ENCODE results near the gene GARNL3. TPM values are rescaled to one million over a fixed set of nuclear protein-coding genes. Genes with fewer than 3 reads are reported as not detected.

The GARNL3 gene
- total RNA-seq, 2 donors from 2014 or later: 34.2 to 34.4 TPM

- H3K27ac ChIP-seq: no peak overlapping the region
- H3K4me1 ChIP-seq (replicated peaks): no peaks in the 10 kb centered on the region
- intact Hi-C loops (cut with DNase I): loop anchor here (5.0 kb wide), 1 partner anchor 133 kb away; no protein-coding TSS in a partner anchor
- no peak overlapping the region for H3K4me3 ChIP-seq
- WGBS: 74% methylated on average over 3 of the region's 3 CpGs
- no peaks in the 10 kb centered on the region for H3K36me3 ChIP-seq
- H3K9me3 ChIP-seq: no peaks in the 10 kb centered on the region
- no peaks in the 10 kb centered on the region for H3K27me3 ChIP-seq (replicated peaks; ENCODE audit: insufficient read depth)
- TF ChIP-seq POLR2A (IDR thresholded peaks at IDR 0.05) (no peak), POLR2AphosphoS5 (IDR thresholded peaks at IDR 0.05) (no peak)
- TF ChIP-seq, protein P1, sequence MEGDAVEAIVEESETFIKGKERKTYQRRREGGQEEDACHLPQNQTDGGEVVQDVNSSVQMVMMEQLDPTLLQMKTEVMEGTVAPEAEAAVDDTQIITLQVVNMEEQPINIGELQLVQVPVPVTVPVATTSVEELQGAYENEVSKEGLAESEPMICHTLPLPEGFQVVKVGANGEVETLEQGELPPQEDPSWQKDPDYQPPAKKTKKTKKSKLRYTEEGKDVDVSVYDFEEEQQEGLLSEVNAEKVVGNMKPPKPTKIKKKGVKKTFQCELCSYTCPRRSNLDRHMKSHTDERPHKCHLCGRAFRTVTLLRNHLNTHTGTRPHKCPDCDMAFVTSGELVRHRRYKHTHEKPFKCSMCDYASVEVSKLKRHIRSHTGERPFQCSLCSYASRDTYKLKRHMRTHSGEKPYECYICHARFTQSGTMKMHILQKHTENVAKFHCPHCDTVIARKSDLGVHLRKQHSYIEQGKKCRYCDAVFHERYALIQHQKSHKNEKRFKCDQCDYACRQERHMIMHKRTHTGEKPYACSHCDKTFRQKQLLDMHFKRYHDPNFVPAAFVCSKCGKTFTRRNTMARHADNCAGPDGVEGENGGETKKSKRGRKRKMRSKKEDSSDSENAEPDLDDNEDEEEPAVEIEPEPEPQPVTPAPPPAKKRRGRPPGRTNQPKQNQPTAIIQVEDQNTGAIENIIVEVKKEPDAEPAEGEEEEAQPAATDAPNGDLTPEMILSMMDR (IDR thresholded peaks at IDR 0.05): no peak
- DNase-seq (ENCODE audit: low spot score): no peak
Observed at GRCh38 chr9:127345566-127345965, 81.0 kb downstream of the GARNL3 start.

- Histone ChIP-seq H3K27me3 (replicated peaks; ENCODE audit: insufficient read depth) (no peaks in the 10 kb centered on the region), H3K4me1 (replicated peaks) (no peaks in the 10 kb centered on the region), H3K27ac (no peak overlapping the region), H3K36me3 (no peaks in the 10 kb centered on the region), H3K4me3 (no peak overlapping the region), H3K9me3 (no peaks in the 10 kb centered on the region)
- TF ChIP-seq POLR2AphosphoS5 (IDR thresholded peaks at IDR 0.05) (no peak), POLR2A (IDR thresholded peaks at IDR 0.05) (no peak)
- TF ChIP-seq, protein P1 (IDR thresholded peaks at IDR 0.05): no peak
- WGBS: 88% methylated on average over 6 of the region's 6 CpGs
- no peak for DNase-seq (ENCODE audit: low spot score)
- intact Hi-C loops (cut with DNase I): loop anchor here (5.0 kb wide), 1 partner anchor 134 kb away; no protein-coding TSS in a partner anchor
Observed at GRCh38 chr9:127346584-127346983, 82.0 kb downstream of the GARNL3 start.

DNA sequence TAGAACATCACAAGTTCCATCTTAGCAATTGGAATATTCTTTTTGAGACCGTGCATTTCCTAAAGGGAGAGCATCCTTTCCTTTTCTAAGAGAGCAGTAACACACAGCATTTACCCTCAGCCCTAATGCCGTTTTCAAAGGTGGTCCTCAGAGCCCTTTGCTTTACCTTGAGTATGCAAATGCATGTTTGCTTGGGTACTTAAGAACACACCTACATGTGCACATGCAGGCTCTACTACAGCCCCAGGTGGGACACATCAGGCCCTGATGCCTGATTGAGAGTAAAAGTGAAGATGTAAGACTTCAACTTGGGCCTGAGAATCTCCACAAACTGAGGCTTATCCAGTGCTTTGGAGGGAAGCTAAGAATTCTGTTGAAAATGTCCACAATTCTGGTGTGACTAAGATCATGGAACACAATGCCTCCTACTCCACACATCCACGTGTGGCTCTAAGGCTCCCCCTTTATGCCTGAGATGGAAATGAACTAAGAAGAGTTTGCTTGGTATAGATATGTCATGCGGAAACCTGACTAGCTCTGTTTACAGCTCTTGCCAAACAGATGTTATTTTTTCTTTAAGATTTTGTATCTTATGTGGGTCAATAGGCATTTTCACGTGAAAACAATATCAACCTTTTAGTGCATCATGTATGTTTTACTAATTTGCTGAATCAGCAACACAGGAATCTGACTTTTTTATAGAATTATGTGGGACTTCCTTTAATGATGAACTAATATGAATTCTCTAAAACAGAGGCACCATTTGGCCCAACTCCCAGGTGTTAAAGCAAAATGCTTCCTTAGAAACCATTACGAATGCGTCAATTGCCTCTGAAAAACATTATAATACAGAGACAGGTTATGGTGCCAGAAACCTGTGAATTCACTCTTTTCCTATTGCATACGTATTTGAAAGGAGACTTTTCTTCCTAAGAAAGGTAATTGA is 83.5 kb downstream of the GARNL3 start:
- no peaks in the 10 kb centered on the region for H3K4me1 ChIP-seq (replicated peaks)
- H3K9me3 ChIP-seq: no peaks in the 10 kb centered on the region
- H3K27me3 ChIP-seq (replicated peaks; ENCODE audit: insufficient read depth): no peaks in the 10 kb centered on the region
- intact Hi-C loops (cut with DNase I): loop anchor here (5.0 kb wide), 1 partner anchor 136 kb away; no protein-coding TSS in a partner anchor
- H3K4me3 ChIP-seq: no peak overlapping the region
- H3K36me3 ChIP-seq: no peaks in the 10 kb centered on the region
- no peak for DNase-seq (ENCODE audit: low spot score)
- TF ChIP-seq POLR2AphosphoS5 (IDR thresholded peaks at IDR 0.05) (no peak), POLR2A (IDR thresholded peaks at IDR 0.05) (no peak)
- TF ChIP-seq, protein P1 (IDR thresholded peaks at IDR 0.05): peak in 3 of 4 experiments; percentile 12 to 64 (median 39)
- WGBS: 75% methylated on average over 8 of the region's 8 CpGs
- no peak overlapping the region for H3K27ac ChIP-seq

GRCh38 chr9:127349483-127350113 is 85.0 kb downstream of the GARNL3 start:
- WGBS: 93% methylated on average over 12 of the region's 12 CpGs
- Histone ChIP-seq H3K27me3 (replicated peaks; ENCODE audit: insufficient read depth) (no peaks in the 10 kb centered on the region), H3K4me3 (no peak overlapping the region), H3K27ac (no peak overlapping the region), H3K4me1 (replicated peaks) (no peaks in the 10 kb centered on the region), H3K36me3 (no peaks in the 10 kb centered on the region), H3K9me3 (no peaks in the 10 kb centered on the region)
- intact Hi-C loops (cut with DNase I): loop anchor here (5.0 kb wide), 1 partner anchor 137 kb away; no protein-coding TSS in a partner anchor
- DNase-seq (ENCODE audit: low spot score): no peak
- TF ChIP-seq, protein P1 (IDR thresholded peaks at IDR 0.05): no peak
- TF ChIP-seq POLR2A (IDR thresholded peaks at IDR 0.05): no peak
- TF ChIP-seq POLR2AphosphoS5 (IDR thresholded peaks at IDR 0.05): no peak
